GM18868 (cell line): ENCODE measurements around the gene OXT.
"Not testable (repeated sequence)": the region's sequence is repeated elsewhere in the genome, so short reads cannot be mapped to it uniquely, and the experiment has no call there.

Source experiments
- ATAC-seq: cut with Tn5 transposase; IDR thresholded peaks from one replicate; pipeline ENCODE4 v1.9.1; 2021; ENCODE audit warnings: mild to moderate bottlenecking, moderate library complexity; ENCODE audit not compliant: unreplicated experiment

OXT gene

GRCh38 chr20:3047486-3048419 is 23.7 kb upstream of the OXT start:
- no peak for ATAC-seq

GRCh38 chr20:3051385-3052019 is 19.9 kb upstream of the OXT start:
- ATAC-seq: no peak

GRCh38 chr20:3059489-3059888 is 11.9 kb upstream of the OXT start:
- ATAC-seq: no peak

- not testable (repeated sequence) for ATAC-seq
Observed at GRCh38 chr20:3064119-3064518, 7.3 kb upstream of the OXT start.

- ATAC-seq: no peak
Observed at GRCh38 chr20:3067139-3068014, 4.0 kb upstream of the OXT start.

- no peak for ATAC-seq
Observed at GRCh38 chr20:3068075-3068474, 3.3 kb upstream of the OXT start.

GRCh38 chr20:3068986-3069900 is 2.2 kb upstream of the OXT start:
- no peak for ATAC-seq

GRCh38 chr20:3070725-3071124 is 695 bp upstream of the OXT start:
- ATAC-seq: no peak

GRCh38 chr20:3071266-3071609 is 182 bp upstream of the OXT start:
- no peak for ATAC-seq

GRCh38 chr20:3072530-3073250 is 1.3 kb downstream of the OXT start:
- no peak for ATAC-seq

- ATAC-seq: not testable (repeated sequence)
Observed at GRCh38 chr20:3073251-3073643, 1.8 kb downstream of the OXT start.

- no peak for ATAC-seq
Observed at GRCh38 chr20:3074812-3075211, 3.4 kb downstream of the OXT start.

- ATAC-seq: not testable (repeated sequence)
Observed at GRCh38 chr20:3075315-3075714, 3.9 kb downstream of the OXT start.

GRCh38 chr20:3077618-3078134 is 6.3 kb downstream of the OXT start:
- no peak for ATAC-seq

GRCh38 chr20:3080939-3081388 is 9.5 kb downstream of the OXT start:
- no peak for ATAC-seq

GRCh38 chr20:3081641-3082040 is 10.2 kb downstream of the OXT start:
- ATAC-seq: no peak

- no peak for ATAC-seq
Observed at GRCh38 chr20:3082306-3082951, 11.0 kb downstream of the OXT start.

GRCh38 chr20:3082955-3083952 is 11.8 kb downstream of the OXT start:
- no peak for ATAC-seq
